HG03045 (cell line): Measurements from ENCODE around the gene ZFAND2B.
"Not testable (repeated sequence)": the region's sequence is repeated elsewhere in the genome, so short reads cannot be mapped to it uniquely, and the experiment has no call there.

Source experiments
- ATAC-seq: cut with Tn5 transposase; IDR thresholded peaks from one replicate; pipeline ENCODE4 v1.9.1; 2021; ENCODE audit warnings: mild to moderate bottlenecking, moderate library complexity; ENCODE audit not compliant: unreplicated experiment

Gene ZFAND2B

GRCh38 chr2:219249203-219249980 is 42.8 kb downstream of the ZFAND2B start:
- ATAC-seq = peak; percentile 29

- ATAC-seq = no peak
Measured at GRCh38 chr2:219250049-219250781, 43.6 kb downstream of the ZFAND2B start.

- ATAC-seq = no peak
Measured at GRCh38 chr2:219251656-219252055, 45.1 kb downstream of the ZFAND2B start.

- no peak for ATAC-seq
Measured at GRCh38 chr2:219252084-219252483, 45.5 kb downstream of the ZFAND2B start.

- no peak for ATAC-seq
Measured at GRCh38 chr2:219252570-219252899, 46.0 kb downstream of the ZFAND2B start.

- ATAC-seq = no peak
Measured at GRCh38 chr2:219252900-219253752, 46.5 kb downstream of the ZFAND2B start, which contains the start of gene TUBA4B. TUBA4B (plus strand) TSS chr2:219253243; CDS start chr2:219253408, 165 bp downstream.

GRCh38 chr2:219253753-219254589 is 47.4 kb downstream of the ZFAND2B start, which contains the start of gene TUBA4A:
TUBA4A (minus strand) TSS chr2:219253918; CDS start chr2:219253858, 60 bp downstream.
- ATAC-seq = peak; percentile 59

- peak; percentile 23 for ATAC-seq
Measured at GRCh38 chr2:219254590-219255201, 48.1 kb downstream of the ZFAND2B start.

GRCh38 chr2:219258942-219259341 is 52.4 kb downstream of the ZFAND2B start:
- ATAC-seq = not testable (repeated sequence)
